ENCODE measurements around the gene SLC2A4RG.
"Not testable (repeated sequence)": the region's sequence is repeated elsewhere in the genome, so short reads cannot be mapped to it uniquely, and the experiment has no call there.

Gene SLC2A4RG

GRCh38 chr20:63755933-63756647 is 16.5 kb downstream of the SLC2A4RG start:
- DNase-seq, result no peak

- no peak for DNase-seq
Measured at GRCh38 chr20:63756648-63756991, 17.0 kb downstream of the SLC2A4RG start.

GRCh38 chr20:63758152-63758551 is 18.6 kb downstream of the SLC2A4RG start:
- DNase-seq, result no peak

GRCh38 chr20:63759377-63759901 is 19.9 kb downstream of the SLC2A4RG start:
- DNase-seq, result no peak

- DNase-seq, result no peak
Measured at GRCh38 chr20:63765082-63765873, 25.7 kb downstream of the SLC2A4RG start.

GRCh38 chr20:63765902-63766301 is 26.3 kb downstream of the SLC2A4RG start:
- no peak for DNase-seq

- DNase-seq, result no peak
Measured at GRCh38 chr20:63766695-63767426, 27.3 kb downstream of the SLC2A4RG start.

GRCh38 chr20:63767456-63767855 is 27.9 kb downstream of the SLC2A4RG start:
- no peak for DNase-seq

- no peak for DNase-seq
Measured at GRCh38 chr20:63767886-63768285, 28.3 kb downstream of the SLC2A4RG start.

- DNase-seq, result no peak
Measured at GRCh38 chr20:63768591-63769515, 29.3 kb downstream of the SLC2A4RG start.

- no peak for DNase-seq
Measured at GRCh38 chr20:63769891-63770474, 30.4 kb downstream of the SLC2A4RG start.

GRCh38 chr20:63771046-63771707 is 31.6 kb downstream of the SLC2A4RG start:
- DNase-seq, result no peak

- DNase-seq, result no peak
Measured at GRCh38 chr20:63772781-63773518, 33.4 kb downstream of the SLC2A4RG start.

GRCh38 chr20:63773571-63774241 is 34.1 kb downstream of the SLC2A4RG start:
- DNase-seq, result no peak

- DNase-seq, result no peak
Measured at GRCh38 chr20:63774306-63774705, 34.7 kb downstream of the SLC2A4RG start.

- no peak for DNase-seq
Measured at GRCh38 chr20:63775096-63775978, 35.8 kb downstream of the SLC2A4RG start.

- DNase-seq, result not testable (repeated sequence)
Measured at GRCh38 chr20:63776875-63777274, 37.3 kb downstream of the SLC2A4RG start.

GRCh38 chr20:63777614-63778013 is 38.0 kb downstream of the SLC2A4RG start:
- DNase-seq, result no peak

Measured in NCI-H2081 (cell line).